ENCODE data around the gene STARD3.

Gene STARD3

GRCh38 chr17:39629494-39629880 is 7.5 kb upstream of the STARD3 start:
- DNase-seq (ENCODE audit: low read depth): no peak
- H3K4me3 ChIP-seq (ENCODE audit: low read depth, low read length): no peak overlapping the region
- no peak for TF ChIP-seq CTCF (IDR thresholded peaks at IDR 0.05; ENCODE audit: low read depth, low read length, missing control alignments)
- in situ Hi-C loops (cut with HindIII; ENCODE audit: low sequenced_read_pairs): no loop called here

- H3K4me3 ChIP-seq (ENCODE audit: low read depth, low read length): no peak overlapping the region
- in situ Hi-C loops (cut with HindIII; ENCODE audit: low sequenced_read_pairs): no loop called here
- no peak for TF ChIP-seq CTCF (IDR thresholded peaks at IDR 0.05; ENCODE audit: low read depth, low read length, missing control alignments)
- DNase-seq (ENCODE audit: low read depth): no peak
Measured at GRCh38 chr17:39629898-39630297, 7.0 kb upstream of the STARD3 start.

DNA sequence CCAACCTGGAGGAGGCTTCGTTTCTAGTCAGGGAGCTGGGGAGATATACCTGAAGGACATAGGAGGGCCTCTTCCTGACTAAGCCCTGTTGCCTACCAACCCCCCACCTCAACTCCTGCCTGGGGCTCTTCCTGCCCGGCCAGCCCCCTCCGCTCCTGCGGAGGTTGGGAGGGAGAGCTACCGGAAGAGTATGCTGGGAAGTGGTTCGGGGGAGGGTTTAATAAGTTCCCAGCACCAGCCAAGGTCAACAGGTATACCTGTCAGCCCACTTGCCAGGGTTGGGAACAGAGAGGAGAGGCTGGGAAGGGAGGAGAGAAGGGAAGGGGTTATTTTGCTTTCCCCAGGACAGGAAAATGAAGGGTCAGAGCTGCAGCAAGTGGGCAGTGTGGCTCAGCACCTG is 5.5 kb upstream of the STARD3 start:
- no peak overlapping the region for H3K4me3 ChIP-seq (ENCODE audit: low read depth, low read length)
- in situ Hi-C loops (cut with HindIII; ENCODE audit: low sequenced_read_pairs): no loop called here

DNA sequence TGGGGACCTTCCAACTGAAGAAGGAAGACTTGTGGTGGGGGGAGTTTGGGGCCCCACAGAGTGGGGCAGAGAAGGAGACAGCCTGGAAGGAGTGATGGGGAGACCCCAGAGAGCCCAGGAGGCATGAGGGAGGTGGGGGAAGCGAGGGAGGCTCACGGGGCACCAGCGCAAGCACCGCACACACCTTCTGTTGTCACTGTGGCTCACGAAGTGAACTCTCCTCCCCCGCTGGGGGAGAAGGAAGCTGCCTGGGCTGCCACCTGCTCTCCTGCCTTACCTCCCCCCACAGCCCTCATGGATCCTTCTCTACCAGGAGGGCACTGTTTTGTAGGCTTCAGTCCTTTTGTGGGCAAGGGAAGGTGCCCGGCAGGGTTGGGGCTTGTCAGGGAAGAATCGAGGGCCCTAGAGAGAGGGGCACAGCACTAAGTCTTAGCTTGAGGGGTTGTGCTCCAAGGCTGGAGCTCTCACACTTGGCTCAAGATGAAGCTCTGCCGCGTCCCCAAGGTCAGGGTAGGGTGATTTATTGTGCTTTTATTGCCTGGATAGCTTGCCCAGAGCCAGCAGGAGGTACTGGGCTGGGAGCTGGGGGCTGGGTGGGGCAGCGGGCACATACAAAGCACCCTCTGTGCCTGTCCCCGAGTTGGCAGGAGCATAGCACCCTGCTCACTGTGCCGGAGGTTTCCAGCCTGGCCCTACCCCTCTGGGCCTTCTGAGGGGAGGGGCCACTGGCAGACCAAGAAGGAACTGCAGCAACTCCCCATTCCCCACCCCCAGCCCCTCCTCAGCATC is 4.6 kb upstream of the STARD3 start:
- in situ Hi-C loops (cut with HindIII; ENCODE audit: low sequenced_read_pairs): no loop called here
- H3K4me3 ChIP-seq (ENCODE audit: low read depth, low read length): no peak overlapping the region
- DNase-seq (ENCODE audit: low read depth): no peak
- TF ChIP-seq CTCF (IDR thresholded peaks at IDR 0.05; ENCODE audit: low read depth, low read length, missing control alignments): no peak

More for the DNA sequence above, 5.5 kb upstream of the STARD3 start:
- DNase-seq (ENCODE audit: low read depth): no peak
- TF ChIP-seq CTCF (IDR thresholded peaks at IDR 0.05; ENCODE audit: low read depth, low read length, missing control alignments): no peak

DNA sequence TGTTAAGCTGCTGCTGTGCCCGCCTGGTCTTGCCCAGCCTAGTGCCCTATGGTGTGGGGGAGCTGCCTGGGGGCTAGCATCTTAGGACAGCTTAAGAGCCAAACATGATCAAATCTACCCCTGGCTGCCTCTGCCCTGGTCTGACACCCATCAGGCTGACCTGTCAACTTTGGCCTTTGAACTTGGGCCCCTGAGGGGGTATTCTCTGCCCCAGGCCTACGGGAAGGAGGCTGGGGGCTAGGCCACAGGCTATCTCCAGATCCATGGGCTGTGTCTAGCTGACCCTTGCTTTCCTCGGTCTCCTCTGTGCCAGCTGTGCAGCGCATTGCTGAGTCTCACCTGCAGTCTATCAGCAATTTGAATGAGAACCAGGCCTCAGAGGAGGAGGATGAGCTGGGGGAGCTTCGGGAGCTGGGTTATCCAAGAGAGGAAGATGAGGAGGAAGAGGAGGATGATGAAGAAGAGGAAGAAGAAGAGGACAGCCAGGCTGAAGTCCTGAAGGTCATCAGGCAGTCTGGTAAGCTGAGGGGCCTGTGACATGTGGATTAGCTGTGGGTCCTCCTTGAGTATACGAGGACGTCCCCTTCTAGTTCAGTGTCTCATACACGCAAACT is 3.3 kb upstream of the STARD3 start:
- DNase-seq (ENCODE audit: low read depth): no peak
- TF ChIP-seq CTCF (IDR thresholded peaks at IDR 0.05; ENCODE audit: low read depth, low read length, missing control alignments): no peak
- in situ Hi-C loops (cut with HindIII; ENCODE audit: low sequenced_read_pairs): no loop called here
- no peak overlapping the region for H3K4me3 ChIP-seq (ENCODE audit: low read depth, low read length)

- no peak overlapping the region for H3K4me3 ChIP-seq (ENCODE audit: low read depth, low read length)
- DNase-seq (ENCODE audit: low read depth): peak; percentile 28
- peak; percentile 77 for TF ChIP-seq CTCF (IDR thresholded peaks at IDR 0.05; ENCODE audit: low read depth, low read length, missing control alignments)
- in situ Hi-C loops (cut with HindIII; ENCODE audit: low sequenced_read_pairs): no loop called here
Measured at GRCh38 chr17:39634384-39634871, 2.5 kb upstream of the STARD3 start.

Data from astrocyte of the cerebellum (primary cell).